GM12892 (cell line): Measurements from ENCODE around the gene ATP8A2.

ENCODE experiments used
- DNase-seq: peaks from one replicate; pipeline ENCODE4 v3.0.0; 2011; ENCODE audit not compliant: insufficient read length
- FAIRE-seq: peaks from 2 replicates; lab custom pipeline; 2011; peaks lifted over from hg19 to GRCh38; lab: Jason Lieb, UNC
- POLR2A ChIP-seq: IDR thresholded peaks from 2 replicates; pipeline ENCODE4 v1.6.1; 2011; ENCODE audit warnings: low read depth, low read length, control low read depth
- POLR2AphosphoS5 ChIP-seq: IDR thresholded peaks from 2 replicates; pipeline ENCODE4 v1.6.1; 2011; ENCODE audit warnings: low read depth, low read length, control low read depth
- TAF1 ChIP-seq: IDR thresholded peaks from 2 replicates; pipeline ENCODE4 v1.6.1; 2011; ENCODE audit warnings: low read depth, mild to moderate bottlenecking, control low read depth, low read length, borderline replicate concordance

ATP8A2 gene

DNA sequence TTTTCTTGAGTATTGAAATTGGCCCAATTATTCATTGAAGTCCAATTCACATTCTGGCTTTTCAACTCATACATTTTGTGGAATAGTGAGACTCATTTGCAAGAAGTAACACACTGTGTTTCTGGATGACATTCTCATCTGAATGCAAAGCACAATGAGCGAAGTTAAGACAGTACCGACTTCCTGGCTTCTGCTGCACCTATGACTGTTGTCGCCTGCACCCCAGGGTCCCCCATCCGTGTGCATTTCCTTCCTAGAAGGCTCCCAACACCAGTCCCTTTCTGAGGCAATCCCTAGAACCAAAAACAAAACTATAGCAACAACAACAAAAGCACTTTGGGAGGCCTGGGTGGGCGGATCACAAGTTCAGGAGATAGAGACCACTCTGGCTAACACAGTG lies 496.7 kb downstream of the ATP8A2 start:
- TF ChIP-seq POLR2AphosphoS5, result no peak
- TF ChIP-seq TAF1, result no peak
- no peak for TF ChIP-seq POLR2A
- DNase-seq, result no peak
- FAIRE-seq, result no peak

DNA sequence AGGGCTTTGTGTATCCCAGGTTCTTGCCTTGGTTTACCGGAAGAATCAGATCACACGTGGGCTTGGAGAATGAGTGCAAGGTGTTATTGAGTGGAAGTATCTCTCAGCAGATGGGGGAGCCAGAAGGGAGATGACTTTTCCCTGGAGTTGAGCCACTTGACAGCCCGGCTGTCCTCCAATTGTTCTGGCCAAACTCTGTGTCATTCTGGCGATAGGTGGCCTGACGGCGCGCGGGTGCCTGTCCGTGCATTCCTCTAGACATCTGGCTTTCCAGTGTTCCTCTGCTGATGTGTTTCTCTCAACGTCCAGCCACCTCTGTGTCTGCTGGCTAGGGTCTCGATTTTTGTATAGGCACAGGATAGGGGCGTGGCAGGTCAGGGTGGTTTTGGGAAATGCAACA lies 498.2 kb downstream of the ATP8A2 start:
- TF ChIP-seq POLR2A, result no peak
- no peak for TF ChIP-seq TAF1
- no peak for TF ChIP-seq POLR2AphosphoS5
- DNase-seq, result no peak
- FAIRE-seq, result no peak

- TF ChIP-seq POLR2AphosphoS5 (no peak), POLR2A (no peak), TAF1 (no peak)
- FAIRE-seq, result no peak
- DNase-seq, result no peak
Measured at GRCh38 chr13:25871389-25872125, 499.8 kb downstream of the ATP8A2 start.

DNA sequence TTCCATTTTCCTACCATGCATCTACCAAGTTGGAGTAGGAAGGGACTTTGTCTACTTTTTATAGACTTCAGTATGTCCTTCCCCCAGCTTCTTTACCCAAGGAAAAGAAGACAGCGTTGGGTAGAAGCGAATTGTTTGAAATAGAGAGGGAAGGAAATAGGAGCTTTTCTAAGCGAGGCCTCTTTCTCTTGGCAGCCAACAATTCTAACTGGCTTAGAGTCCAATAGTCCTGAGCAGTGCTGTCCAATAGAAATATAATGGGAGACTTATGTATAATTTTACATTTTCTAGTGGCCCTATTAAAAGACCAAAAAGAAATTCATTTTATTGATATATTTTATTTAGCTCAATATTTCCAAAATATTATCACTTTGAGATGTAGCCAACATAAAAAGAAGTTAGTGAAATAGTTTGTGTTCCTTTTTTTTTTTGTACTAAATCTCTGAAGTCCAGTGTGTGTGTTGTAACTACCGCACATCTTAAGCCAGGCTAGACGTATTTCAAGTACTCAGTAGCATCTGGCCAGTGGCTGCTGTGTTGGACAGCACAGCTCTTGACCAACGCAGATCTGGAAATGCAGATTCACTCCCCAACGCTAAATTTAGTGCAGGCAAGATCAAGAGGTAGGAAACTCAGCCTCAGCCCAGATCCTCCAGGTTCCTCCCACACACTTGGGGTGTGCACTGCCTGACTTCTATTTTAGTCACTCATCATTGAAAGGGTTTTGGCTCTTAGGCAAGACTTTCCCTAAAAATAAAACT lies 500.9 kb downstream of the ATP8A2 start:
- DNase-seq (no peak), FAIRE-seq (no peak)
- TF ChIP-seq POLR2AphosphoS5 (no peak), TAF1 (no peak)

GRCh38 chr13:25873242-25873612 lies 501.5 kb downstream of the ATP8A2 start:
- FAIRE-seq (no peak), DNase-seq (no peak)
- TF ChIP-seq POLR2A (no peak), POLR2AphosphoS5 (no peak), TAF1 (no peak)

- FAIRE-seq, result no peak
- no peak for DNase-seq
- TF ChIP-seq POLR2AphosphoS5 (no peak), TAF1 (no peak), POLR2A (no peak)
Measured at GRCh38 chr13:25874064-25874737, 502.4 kb downstream of the ATP8A2 start.

DNA sequence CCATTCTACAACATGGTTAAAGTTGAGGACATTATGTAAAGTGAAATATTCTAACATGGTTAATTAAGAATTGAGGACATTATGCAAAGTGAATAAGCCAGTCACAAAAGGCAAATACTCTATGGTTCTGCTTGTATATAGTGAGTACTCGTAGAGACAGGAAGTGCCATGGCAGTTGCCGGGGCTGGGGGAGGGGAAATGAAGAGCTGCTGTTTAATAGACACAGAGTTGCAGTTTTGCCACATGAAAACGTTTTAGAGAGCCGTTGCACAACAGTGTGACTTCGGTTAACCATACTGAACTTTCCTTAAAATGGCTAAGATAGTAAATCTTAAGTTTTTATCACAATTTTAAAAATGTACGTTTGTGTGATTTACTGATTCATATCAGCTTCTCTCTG lies 503.1 kb downstream of the ATP8A2 start:
- FAIRE-seq, result no peak
- DNase-seq, result no peak

GRCh38 chr13:25876247-25876646 lies 504.5 kb downstream of the ATP8A2 start:
- TF ChIP-seq POLR2A (no peak), TAF1 (no peak), POLR2AphosphoS5 (no peak)
- DNase-seq (no peak), FAIRE-seq (no peak)

More for the DNA sequence above, 503.1 kb downstream of the ATP8A2 start:
- no peak for TF ChIP-seq TAF1
- no peak for TF ChIP-seq POLR2A
- no peak for TF ChIP-seq POLR2AphosphoS5

DNA sequence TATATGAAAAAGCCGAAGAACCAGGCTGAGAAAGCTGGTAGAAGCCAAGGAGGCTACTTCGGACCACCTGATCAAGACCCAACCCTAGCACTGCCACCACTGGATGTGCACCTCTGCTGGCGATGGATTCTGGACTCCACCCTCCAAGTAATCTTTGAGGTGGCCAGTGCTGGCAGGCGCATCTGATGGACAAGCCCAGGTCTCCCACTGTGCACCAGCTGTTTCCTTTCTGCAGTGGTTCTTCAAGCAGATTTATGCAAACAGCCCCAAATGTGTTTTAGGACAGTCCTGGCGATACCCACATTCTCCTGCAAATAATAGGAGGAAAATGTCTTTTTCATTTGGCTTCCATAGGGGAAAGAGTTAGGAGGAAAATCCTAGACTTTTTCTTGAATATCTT lies 507.7 kb downstream of the ATP8A2 start:
- DNase-seq (no peak), FAIRE-seq (no peak)
- TF ChIP-seq TAF1 (no peak), POLR2A (no peak), POLR2AphosphoS5 (no peak)

DNA sequence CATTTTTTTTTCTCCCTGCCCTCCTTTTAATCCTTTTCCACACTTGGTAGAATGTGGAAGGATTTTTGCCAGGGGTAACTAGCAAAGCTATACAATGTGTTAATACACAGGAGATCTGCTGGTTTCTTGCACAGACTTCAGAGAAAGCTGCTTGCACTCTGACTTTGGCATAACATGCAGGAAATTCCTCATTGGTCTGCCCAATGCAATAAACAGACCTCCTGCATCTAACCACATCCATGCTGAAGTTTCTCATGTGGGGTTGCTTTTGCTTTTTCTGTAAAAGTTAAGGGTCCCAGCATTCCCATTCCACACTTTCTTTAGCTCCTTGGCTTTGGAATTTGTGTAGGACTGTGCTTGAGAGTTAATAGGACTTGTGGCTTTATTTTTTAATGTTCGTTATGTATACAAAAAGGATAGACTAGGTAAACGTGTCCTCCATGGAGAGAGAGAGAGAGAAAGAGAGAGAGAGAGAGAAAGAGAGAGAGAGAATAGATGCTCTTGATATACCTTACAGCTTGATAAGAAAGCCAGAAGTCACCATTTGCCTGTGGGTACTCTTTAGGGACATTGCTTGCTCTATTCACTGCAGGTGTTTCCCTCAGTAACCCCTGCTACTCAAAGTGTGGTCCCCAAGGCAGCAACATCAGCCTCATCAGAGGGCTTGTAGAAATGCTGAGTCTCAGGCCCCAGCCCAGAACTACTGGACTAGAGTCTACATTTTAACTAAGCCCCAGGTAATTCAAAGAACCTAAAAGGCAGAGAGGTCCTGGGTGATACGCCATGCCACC lies 509.6 kb downstream of the ATP8A2 start:
- TF ChIP-seq TAF1 (no peak), POLR2AphosphoS5 (no peak), POLR2A (no peak)
- no peak for DNase-seq
- no peak for FAIRE-seq

DNA sequence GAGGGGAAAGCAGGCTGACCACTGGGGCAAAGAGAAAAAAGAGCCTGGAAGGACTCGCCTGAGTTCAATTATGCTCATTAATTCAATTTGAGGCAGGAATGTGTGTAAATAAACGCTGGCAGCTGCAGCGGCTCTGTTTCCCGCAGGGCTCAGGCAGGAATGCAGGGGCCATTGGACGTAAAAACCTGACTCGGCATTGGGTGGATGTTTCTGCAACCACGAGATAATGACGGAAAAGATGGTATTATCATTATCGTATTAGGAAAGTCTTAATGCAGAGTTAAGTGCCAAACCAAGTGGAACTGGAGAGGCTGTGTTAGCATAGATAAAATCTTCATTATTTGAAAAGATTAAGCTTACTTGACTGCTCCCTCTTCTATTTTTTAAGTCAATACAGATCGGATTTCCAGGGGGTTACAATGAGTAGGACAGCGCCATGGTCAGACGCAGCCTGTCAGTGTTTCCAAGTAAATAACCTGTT lies 510.2 kb downstream of the ATP8A2 start:
- DNase-seq, result no peak

More for the DNA sequence above, 510.2 kb downstream of the ATP8A2 start:
- FAIRE-seq, result no peak
- no peak for TF ChIP-seq POLR2A
